Measurements from ENCODE around the gene CCBE1. TPM values are rescaled to one million over a fixed set of nuclear protein-coding genes. Genes with fewer than 3 reads are reported as not detected.

Gene CCBE1
- total and polyA plus RNA-seq, 9 of the 15 experiments (the other 6 are each of a cell fraction or from before 2014, with no cell fraction given): 0.20 TPM; not detected in 8

DNA sequence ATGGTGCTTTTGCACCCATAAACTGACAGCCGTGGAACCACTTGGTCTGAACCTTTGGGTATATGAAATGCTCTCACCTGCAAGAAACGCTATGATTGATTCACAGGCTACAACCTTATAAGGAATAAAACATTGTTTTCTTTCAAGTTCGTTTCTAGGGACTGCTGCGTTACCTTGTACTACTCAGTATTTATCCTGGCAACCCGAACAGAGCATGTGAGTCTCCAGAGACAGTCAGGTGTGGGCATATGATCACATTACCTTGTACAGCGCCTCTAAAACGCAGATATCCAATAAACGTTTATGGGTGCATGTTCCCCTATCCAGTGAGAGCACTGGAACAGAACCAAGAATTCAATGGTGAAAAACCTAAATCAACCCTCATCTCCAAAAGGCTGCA, 1.7 kb downstream of the CCBE1 start:
- Histone ChIP-seq H2AFZ (ENCODE audit: low read depth, low read length) (no peak overlapping the region), H3K27ac (ENCODE audit: extremely low read depth, low read depth, low read length) (no peak overlapping the region), H3K79me2 (ENCODE audit: control insufficient read depth, insufficient read depth, low read length) (no peaks in the 10 kb centered on the region), H3K9ac (ENCODE audit: insufficient read depth in 1 of 2, low read depth in 2 of 2, low read length in 2 of 2) (no peak overlapping the region), H3K36me3 (ENCODE audit: control insufficient read depth, insufficient read depth, low read length) (no peaks in the 10 kb centered on the region), H3K27me3 (ENCODE audit: control insufficient read depth in 2 of 2, insufficient read depth in 2 of 2, low read length in 2 of 2) (peaks cover 0 to 19% of the 10 kb centered on the region in 2 experiments; a peak in 1 of 5 replicates), H3K9me1 (ENCODE audit: control insufficient read depth, insufficient read depth, low read length) (no peaks in the 10 kb centered on the region), H4K20me1 (replicated peaks; ENCODE audit: control insufficient read depth, insufficient read depth, low read length) (no peaks in the 10 kb centered on the region; the same call in 1 of the 2 replicates), H3K4me2 (ENCODE audit: insufficient read depth, low read length) (no peak overlapping the region), H3K9me3 (replicated peaks; ENCODE audit: control insufficient read depth, insufficient read depth, low read depth, low read length) (no peaks in the 10 kb centered on the region), H3K4me3 (no peak overlapping the region), H3K4me1 (replicated peaks in 1 of 2; ENCODE audit: control insufficient read depth in 2 of 2, insufficient read depth in 2 of 2, low read length in 2 of 2) (peaks cover 0 to 11% of the 10 kb centered on the region in 2 experiments; a peak in 2 of 5 replicates)
- intact Hi-C loops (cut with micrococcal nuclease): no loop called here
- BruUV-seq (replicated peaks): no TSS peak
- whole genome bisulfite sequencing (ENCODE audit: insufficient coverage, low coverage, missing lambda C conversion rate): 0% methylated on average over 8 of the region's 8 CpGs
- ChIA-PET POLR2A (no interaction called here), CTCF (ENCODE audit: low intra/inter-chr PET ratio) (no interaction called here)
- in situ Hi-C loops (cut with MboI): no loop called here
- DNase-seq (ENCODE audit: extremely low read depth in 1 of 4, low spot score in 3 of 4) (no peak), ATAC-seq (no peak), FAIRE-seq (no peak)
- TF ChIP-seq PHF21A (IDR thresholded peaks at IDR 0.05; ENCODE audit: borderline replicate concordance, low read depth) (no peak), MXI1 (IDR thresholded peaks at IDR 0.05; ENCODE audit: low read depth, low read length) (no peak), ZNF717 (CRISPR knock-in tag; IDR thresholded peaks at IDR 0.05) (no peak), NFE2L1 (tag; IDR thresholded peaks at IDR 0.05; ENCODE audit: borderline replicate concordance, low read depth) (no peak), HDAC2 (IDR thresholded peaks at IDR 0.05) (no peak), HNRNPL (IDR thresholded peaks at IDR 0.05; ENCODE audit: low read depth, low read length) (no peak), GATA2 (CRISPR knock-in tag; IDR thresholded peaks at IDR 0.05) (no peak), PTBP1 (IDR thresholded peaks at IDR 0.05; ENCODE audit: low read depth, low read length) (no peak), GTF2A2 (tag; IDR thresholded peaks at IDR 0.05) (no peak), FOSL1 (tag; conservative IDR thresholded peaks at IDR 0.05) (no peak), NCOR1 (IDR thresholded peaks at IDR 0.05) (no peak), JUND (IDR thresholded peaks at IDR 0.05; ENCODE audit: borderline replicate concordance, low read depth, low read length) (no peak), JUND (tag; IDR thresholded peaks at IDR 0.05; ENCODE audit: borderline replicate concordance, low read depth, low read length) (no peak), ZNF133 (CRISPR knock-in tag; IDR thresholded peaks at IDR 0.05) (no peak)
- TF ChIP-seq, protein P1, sequence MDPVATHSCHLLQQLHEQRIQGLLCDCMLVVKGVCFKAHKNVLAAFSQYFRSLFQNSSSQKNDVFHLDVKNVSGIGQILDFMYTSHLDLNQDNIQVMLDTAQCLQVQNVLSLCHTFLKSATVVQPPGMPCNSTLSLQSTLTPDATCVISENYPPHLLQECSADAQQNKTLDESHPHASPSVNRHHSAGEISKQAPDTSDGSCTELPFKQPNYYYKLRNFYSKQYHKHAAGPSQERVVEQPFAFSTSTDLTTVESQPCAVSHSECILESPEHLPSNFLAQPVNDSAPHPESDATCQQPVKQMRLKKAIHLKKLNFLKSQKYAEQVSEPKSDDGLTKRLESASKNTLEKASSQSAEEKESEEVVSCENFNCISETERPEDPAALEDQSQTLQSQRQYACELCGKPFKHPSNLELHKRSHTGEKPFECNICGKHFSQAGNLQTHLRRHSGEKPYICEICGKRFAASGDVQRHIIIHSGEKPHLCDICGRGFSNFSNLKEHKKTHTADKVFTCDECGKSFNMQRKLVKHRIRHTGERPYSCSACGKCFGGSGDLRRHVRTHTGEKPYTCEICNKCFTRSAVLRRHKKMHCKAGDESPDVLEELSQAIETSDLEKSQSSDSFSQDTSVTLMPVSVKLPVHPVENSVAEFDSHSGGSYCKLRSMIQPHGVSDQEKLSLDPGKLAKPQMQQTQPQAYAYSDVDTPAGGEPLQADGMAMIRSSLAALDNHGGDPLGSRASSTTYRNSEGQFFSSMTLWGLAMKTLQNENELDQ (CRISPR knock-in tag; IDR thresholded peaks at IDR 0.05; ENCODE audit: borderline replicate concordance): no peak
- TF ChIP-seq, protein P2, sequence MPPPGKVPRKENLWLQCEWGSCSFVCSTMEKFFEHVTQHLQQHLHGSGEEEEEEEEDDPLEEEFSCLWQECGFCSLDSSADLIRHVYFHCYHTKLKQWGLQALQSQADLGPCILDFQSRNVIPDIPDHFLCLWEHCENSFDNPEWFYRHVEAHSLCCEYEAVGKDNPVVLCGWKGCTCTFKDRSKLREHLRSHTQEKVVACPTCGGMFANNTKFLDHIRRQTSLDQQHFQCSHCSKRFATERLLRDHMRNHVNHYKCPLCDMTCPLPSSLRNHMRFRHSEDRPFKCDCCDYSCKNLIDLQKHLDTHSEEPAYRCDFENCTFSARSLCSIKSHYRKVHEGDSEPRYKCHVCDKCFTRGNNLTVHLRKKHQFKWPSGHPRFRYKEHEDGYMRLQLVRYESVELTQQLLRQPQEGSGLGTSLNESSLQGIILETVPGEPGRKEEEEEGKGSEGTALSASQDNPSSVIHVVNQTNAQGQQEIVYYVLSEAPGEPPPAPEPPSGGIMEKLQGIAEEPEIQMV (tag; conservative IDR thresholded peaks at IDR 0.05; ENCODE audit: low read depth): no peak
- TF ChIP-seq, protein P3, sequence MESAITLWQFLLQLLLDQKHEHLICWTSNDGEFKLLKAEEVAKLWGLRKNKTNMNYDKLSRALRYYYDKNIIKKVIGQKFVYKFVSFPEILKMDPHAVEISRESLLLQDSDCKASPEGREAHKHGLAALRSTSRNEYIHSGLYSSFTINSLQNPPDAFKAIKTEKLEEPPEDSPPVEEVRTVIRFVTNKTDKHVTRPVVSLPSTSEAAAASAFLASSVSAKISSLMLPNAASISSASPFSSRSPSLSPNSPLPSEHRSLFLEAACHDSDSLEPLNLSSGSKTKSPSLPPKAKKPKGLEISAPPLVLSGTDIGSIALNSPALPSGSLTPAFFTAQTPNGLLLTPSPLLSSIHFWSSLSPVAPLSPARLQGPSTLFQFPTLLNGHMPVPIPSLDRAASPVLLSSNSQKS (CRISPR knock-in tag; IDR thresholded peaks at IDR 0.05): no peak
